ENCODE results near the gene FANCI. TPM values are rescaled to one million over a fixed set of nuclear protein-coding genes. Genes with fewer than 3 reads are reported as not detected.
"Not testable (repeated sequence)": the region's sequence is repeated elsewhere in the genome, so short reads cannot be mapped to it uniquely, and the experiment has no call there.

The FANCI gene
- total RNA-seq, 4 donors from 2014 or later: 0.67 to 1.8 (median 1.5) TPM

DNA sequence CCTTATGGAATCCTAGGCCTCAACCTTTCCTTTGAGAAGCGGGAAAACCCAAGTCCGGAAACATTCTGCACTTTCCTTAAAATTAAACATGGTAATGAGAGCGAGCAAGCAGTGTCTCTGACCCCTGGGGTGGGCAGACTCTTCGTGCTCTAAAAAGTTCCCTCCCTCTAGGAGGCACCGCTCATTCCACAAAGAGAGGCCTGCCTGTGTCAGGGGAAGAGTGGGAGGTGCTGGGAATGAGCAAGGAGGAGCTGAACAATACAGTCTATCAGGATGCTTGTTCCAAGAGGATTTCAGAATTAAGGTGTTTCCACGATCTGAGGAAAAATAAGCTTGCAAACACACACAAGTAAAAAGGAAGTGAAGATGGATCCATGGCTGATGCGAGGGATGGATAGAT lies 16.4 kb upstream of the FANCI start:
- Histone ChIP-seq H3K4me3 (replicated peaks in 1 of 3) (no peak overlapping the region), H3K36me3 (no peaks in the 10 kb centered on the region), H3K27ac (no peak overlapping the region), H3K27me3 (no peaks in the 10 kb centered on the region), H3K4me1 (no peaks in the 10 kb centered on the region), H3K9me3 (no peaks in the 10 kb centered on the region)
- intact Hi-C loops (cut with DNase I): no loop called here
- 75 to 84% methylated on average over 7 of the region's 7 CpGs for WGBS, 2 donors
- no peak for DNase-seq
- TF ChIP-seq, protein P1, sequence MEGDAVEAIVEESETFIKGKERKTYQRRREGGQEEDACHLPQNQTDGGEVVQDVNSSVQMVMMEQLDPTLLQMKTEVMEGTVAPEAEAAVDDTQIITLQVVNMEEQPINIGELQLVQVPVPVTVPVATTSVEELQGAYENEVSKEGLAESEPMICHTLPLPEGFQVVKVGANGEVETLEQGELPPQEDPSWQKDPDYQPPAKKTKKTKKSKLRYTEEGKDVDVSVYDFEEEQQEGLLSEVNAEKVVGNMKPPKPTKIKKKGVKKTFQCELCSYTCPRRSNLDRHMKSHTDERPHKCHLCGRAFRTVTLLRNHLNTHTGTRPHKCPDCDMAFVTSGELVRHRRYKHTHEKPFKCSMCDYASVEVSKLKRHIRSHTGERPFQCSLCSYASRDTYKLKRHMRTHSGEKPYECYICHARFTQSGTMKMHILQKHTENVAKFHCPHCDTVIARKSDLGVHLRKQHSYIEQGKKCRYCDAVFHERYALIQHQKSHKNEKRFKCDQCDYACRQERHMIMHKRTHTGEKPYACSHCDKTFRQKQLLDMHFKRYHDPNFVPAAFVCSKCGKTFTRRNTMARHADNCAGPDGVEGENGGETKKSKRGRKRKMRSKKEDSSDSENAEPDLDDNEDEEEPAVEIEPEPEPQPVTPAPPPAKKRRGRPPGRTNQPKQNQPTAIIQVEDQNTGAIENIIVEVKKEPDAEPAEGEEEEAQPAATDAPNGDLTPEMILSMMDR (IDR thresholded peaks at IDR 0.05): no peak
- TF ChIP-seq POLR2A (IDR thresholded peaks at IDR 0.05): no peak

DNA sequence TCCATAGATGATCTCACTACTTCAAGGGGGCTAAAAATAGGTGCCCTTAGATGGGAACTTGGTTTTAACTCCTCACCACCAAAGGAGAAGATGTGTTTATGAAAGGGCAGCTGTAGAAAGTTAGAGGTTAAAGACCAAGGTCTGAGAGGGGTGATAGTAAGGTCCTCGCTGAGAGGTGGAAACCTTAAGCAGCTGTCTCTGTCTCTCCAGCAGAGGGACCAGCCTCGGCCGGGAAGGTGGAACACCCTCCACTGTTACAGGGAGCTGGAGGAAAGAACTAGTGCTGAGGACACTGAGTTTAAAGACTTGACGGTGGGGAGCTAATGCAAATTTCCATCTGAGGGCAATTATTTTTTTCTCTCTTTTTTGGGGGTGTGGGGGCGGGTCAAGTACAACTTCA lies 13.5 kb upstream of the FANCI start:
- TF ChIP-seq, protein P1 (IDR thresholded peaks at IDR 0.05): no peak
- no peak for TF ChIP-seq POLR2A (IDR thresholded peaks at IDR 0.05)
- H3K27me3 ChIP-seq: no peaks in the 10 kb centered on the region

DNA sequence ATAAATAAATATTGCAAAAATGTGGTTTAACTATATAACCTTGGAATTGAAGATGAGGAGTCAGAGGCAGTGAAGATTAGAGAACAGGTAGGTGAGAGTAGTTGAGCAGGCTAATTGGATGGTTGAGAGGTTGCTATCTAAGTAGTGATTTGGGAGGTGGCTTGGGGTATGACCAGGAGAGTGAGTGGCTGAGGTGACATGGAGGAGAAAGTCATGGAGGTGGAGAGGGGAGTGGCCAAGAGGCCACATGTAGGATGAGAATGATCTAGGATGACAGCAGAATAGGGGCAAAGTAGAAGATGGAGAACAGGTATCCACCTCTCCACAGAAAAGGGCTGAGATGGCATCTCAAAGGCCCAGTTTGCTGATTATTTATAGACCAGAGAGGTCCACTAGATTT lies 11.9 kb upstream of the FANCI start:
- no peaks in the 10 kb centered on the region for H3K36me3 ChIP-seq
- H3K27me3 ChIP-seq: no peaks in the 10 kb centered on the region
- H3K27ac ChIP-seq: no peak overlapping the region
- H3K4me3 ChIP-seq (replicated peaks in 1 of 3): no peak overlapping the region
- intact Hi-C loops (cut with DNase I): no loop called here
- TF ChIP-seq, protein P1 (IDR thresholded peaks at IDR 0.05): no peak
- H3K4me1 ChIP-seq: no peaks in the 10 kb centered on the region
- no peak for DNase-seq
- no peaks in the 10 kb centered on the region for H3K9me3 ChIP-seq

More for the DNA sequence above, 13.5 kb upstream of the FANCI start:
- Histone ChIP-seq H3K4me1 (no peaks in the 10 kb centered on the region), H3K4me3 (replicated peaks in 1 of 3) (no peak overlapping the region), H3K36me3 (no peaks in the 10 kb centered on the region), H3K27ac (no peak overlapping the region), H3K9me3 (no peaks in the 10 kb centered on the region)
- no peak for DNase-seq
- 39 to 44% methylated on average over 5 of the region's 5 CpGs for WGBS, 2 donors
- intact Hi-C loops (cut with DNase I): no loop called here

DNA sequence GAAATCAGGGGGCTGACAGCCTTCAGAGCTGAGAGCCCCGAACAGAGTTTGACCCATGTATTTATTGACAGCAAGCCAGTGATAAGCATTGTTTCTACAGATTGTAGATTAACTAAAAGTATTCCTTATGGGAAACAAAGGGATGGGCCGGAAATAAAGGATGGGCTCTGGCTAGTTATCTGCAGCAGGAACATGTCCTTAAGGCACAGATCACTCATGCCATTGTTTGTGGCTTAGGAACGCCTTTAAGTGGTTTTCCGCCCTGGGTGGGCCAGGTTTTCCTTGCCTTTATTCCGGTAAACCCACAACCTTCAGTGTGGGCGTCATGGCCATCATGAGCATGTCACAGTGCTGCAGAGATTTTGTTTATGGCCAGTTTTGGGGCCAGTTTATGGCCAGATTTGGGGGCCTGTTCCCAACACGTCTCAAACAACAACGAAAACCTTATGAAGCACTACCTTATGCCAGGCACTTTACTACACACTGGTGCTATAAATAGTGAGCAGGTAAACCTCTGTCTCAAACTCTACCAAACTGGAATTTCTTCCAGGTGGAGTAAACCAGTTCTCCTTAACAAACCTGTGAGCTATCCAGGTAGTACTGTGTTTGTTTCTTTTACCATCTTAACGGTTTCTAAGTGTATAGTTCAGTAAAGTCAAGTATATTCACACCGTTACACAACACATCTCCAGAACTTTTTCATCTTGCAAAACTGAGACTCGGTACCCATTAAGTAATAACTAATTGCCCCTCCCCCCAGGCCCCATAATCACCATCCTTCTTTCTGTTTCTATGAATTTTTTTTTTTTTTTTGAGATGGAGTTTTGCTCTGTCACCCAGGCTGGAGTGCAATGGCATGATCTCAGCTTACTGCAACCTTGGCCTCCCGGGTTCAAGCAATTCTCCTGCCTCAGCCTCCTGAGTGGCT lies 3.6 kb upstream of the FANCI start:
- H3K27me3 ChIP-seq; H3K36me3 ChIP-seq; H3K4me3 ChIP-seq (replicated peaks in 1 of 3); H3K27ac ChIP-seq; DNase-seq; H3K4me1 ChIP-seq; H3K9me3 ChIP-seq: not testable (repeated sequence)
- 79 to 80% methylated on average over 12 of the region's 12 CpGs for WGBS, 2 donors
- intact Hi-C loops (cut with DNase I): loop anchor here (10.0 kb wide), 1 partner anchor 345 kb away; the partner anchor contains the start of gene HAPLN3

DNA sequence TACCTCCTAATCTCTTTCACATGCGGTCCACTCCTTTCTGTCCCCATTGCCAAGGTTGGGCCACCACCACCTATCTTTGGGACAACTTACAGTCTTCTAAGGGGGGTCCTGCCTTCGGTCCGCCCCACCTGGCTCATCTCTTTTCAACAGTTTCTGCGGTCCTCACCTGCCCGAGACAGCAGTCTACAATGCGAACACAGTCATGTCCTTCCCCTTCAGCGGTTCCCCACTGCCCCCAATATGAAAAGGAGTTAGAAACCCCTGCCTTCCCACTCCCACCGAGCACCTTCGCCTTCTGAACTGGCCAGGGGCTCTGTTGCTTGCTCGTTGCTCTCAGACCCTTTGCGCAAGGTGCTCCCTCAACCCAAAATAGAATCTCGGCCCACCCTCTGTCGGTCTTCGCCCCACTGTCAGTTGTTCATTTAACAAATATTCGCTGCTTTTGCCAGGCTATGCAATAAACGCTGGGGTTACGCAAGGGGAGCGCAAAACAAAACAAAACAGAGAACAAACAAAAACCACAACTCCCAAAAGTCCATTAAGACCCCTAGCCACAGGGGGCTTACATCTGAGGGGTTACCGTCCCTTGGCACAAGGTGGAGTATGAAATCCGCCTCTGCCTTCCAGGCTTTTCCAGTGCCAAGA lies 611 bp upstream of the FANCI start:
- peak overlapping the region; percentile 11 to 61 (median 44) for H3K4me3 ChIP-seq (replicated peaks in 1 of 3)
- intact Hi-C loops (cut with DNase I): loop anchor here (10.0 kb wide), 1 partner anchor 348 kb away; the partner anchor contains the start of gene HAPLN3
- no peaks in the 10 kb centered on the region for H3K9me3 ChIP-seq
- peak in 1 of 2 donors; percentile 3 for DNase-seq
- H3K4me1 ChIP-seq: peaks cover 8% of the 10 kb centered on the region in 2 donors
- WGBS, 2 donors: 31% methylated on average over 20 of the region's 20 CpGs
- TF ChIP-seq, protein P1 (IDR thresholded peaks at IDR 0.05): no peak
- no peak for TF ChIP-seq POLR2A (IDR thresholded peaks at IDR 0.05)
- H3K27me3 ChIP-seq: no peaks in the 10 kb centered on the region
- no peaks in the 10 kb centered on the region for H3K36me3 ChIP-seq
- H3K27ac ChIP-seq: no peak overlapping the region
